HG03571 (cell line): ENCODE data around the gene MSI2.

Experiments used
- ATAC-seq: cut with Tn5 transposase; IDR thresholded peaks from one replicate; pipeline ENCODE4 v1.9.1; 2021; ENCODE audit not compliant: unreplicated experiment

The MSI2 gene

DNA sequence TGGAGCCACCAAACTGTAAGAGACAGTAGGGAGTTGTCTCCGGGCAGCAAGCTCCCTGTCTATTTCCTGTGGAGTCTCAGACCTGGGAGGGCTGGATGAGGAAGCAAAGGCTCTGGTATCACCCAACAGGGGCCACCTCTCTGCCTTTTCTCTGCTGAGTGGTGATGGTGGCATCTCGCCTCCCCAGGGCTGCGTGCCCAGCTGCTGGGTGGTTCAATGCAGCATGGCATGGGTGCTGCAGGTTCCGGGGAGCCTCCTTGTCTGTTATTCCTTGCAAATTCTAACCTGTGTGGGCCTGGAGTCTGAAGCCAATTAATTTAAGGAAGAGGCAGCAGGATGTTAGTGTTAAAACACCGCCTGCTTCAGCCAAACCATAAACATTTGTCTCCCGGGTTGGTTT, 410.6 kb downstream of the MSI2 start:
- ATAC-seq, result no peak

DNA sequence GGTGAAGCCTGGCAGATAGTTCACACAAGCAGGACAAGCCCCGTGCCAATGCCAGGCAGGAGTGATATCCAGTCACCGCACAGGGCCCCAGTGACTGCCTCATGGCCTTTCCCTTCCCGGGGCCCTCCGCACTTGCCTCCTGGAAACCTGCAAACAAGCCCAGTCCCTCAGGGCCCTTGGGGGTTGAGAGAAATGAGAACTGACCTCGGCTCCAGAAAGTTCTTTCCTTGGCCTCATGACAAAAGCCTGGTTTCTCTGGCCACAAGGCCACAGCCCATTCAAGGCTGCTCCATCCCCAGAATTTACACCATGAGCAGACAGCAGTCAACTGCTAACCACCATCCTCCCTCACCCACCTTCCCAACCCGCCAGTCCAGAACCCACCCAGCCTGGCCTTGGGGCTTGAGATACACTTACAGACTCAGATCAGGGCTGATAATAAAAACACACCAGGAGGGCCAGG, 411.2 kb downstream of the MSI2 start:
- ATAC-seq, result no peak

- ATAC-seq, result no peak
Measured at GRCh38 chr17:57668332-57668731, 412.0 kb downstream of the MSI2 start.

GRCh38 chr17:57669671-57670529, 413.6 kb downstream of the MSI2 start:
- no peak for ATAC-seq

GRCh38 chr17:57670769-57671569, 414.6 kb downstream of the MSI2 start:
- no peak for ATAC-seq

DNA sequence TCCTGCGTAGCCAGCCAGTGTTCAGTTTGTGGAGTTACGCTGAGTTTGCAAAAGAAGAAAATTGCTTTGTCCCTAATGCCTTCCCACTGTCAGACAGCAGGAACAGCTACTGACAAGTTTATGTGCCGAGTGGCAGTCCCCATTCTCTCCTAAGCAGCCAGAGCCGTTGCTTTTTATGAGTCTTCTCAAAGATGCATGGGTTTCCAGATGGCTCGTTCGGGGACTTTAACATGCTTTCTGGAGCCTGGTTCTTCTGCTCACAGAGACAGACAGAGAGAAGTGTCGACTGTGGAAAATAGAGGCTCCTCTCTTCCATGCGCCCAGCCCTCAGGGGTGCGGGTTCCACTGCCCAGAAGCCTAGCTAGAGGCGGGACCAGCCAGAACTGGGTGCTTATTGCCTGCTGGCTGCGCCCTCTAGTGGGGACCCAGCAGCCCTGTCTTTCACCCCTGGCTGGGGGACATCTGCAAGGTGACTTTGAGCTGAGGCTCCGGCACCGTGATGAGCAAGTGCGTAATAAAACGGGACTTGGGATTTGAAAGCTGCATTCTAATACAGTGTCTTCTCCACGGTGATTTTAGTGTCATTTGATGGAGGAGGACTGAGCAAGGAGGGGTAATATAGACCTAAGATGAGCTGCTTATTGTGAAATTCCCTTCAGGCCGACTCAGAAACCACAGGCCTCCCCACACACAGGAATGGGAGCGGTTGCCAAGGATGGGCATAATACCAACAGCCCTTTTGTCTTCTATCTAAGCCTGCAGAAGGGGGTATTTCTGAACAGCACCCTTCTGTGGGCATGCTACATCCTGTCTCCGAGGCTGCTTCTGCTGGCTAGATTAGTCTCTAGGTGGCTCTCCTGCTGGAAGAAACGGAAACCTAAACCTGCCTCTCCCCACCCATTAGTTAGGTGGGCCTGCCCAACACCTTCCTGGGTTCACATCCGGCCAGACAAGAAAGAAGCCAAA, 415.6 kb downstream of the MSI2 start:
- no peak for ATAC-seq

GRCh38 chr17:57672971-57673370, 416.6 kb downstream of the MSI2 start:
- no peak for ATAC-seq

- no peak for ATAC-seq
Measured at GRCh38 chr17:57674894-57675293, 418.6 kb downstream of the MSI2 start.

GRCh38 chr17:57675427-57676387, 419.4 kb downstream of the MSI2 start:
- ATAC-seq, result no peak

DNA sequence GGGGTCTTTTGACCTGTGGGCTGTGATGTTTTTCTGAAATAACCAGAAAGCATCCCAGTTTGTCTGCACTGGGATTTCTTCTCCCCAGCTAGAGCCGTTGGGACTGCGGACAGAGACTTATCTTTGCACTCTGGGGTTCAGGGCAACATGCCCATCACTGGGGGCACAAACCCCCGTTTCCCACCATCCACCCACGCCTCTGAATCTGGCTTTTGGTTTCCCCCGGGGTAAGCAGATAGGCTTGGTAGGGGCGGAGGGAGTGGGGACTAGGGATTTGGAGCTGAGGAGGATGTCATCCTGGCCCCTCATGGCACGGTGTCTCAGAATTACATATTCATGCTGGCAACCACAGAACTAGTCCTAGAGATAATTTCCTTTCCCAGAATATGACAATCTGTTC, 420.2 kb downstream of the MSI2 start:
- ATAC-seq, result no peak

DNA sequence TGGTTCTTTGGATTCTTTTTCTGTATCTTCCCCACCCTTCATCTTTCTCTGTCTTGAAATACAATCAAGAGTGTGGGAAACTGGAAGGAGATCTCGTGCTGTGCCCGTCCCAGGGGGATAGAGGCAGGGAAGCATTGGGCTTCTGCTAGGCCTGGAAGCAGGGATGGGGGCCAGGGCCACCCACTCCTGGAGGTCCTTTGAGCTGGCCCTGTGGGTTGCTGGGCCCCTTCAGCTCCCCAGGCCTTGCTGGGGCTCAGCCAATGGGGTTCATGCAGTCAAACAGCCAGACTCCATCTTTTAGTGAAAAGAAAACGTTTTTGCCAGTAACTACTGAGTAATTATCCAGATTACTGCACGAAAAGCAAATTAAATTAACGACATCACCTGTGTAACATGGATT, 421.0 kb downstream of the MSI2 start:
- no peak for ATAC-seq

GRCh38 chr17:57677858-57678257, 421.5 kb downstream of the MSI2 start:
- ATAC-seq, result no peak

DNA sequence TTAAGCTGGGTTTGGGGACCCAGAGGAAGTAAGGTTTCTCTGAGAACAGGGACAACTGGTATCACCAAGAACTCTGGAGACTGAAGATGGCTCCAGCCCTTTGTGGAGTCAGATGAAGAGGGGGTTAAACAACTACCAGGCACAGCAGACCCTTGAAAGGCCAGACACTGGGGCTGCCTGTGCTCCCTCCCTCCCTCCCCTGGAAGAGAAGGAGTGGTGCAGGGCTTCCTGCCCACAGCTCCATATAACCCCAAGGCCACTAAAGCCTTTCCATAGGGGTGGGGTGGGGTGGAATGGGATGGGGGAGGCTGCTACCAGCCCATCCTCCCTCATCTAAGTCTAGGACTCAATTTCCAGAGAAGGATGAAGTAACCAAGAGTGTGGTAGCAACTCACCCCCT, 422.1 kb downstream of the MSI2 start:
- ATAC-seq, result no peak

DNA sequence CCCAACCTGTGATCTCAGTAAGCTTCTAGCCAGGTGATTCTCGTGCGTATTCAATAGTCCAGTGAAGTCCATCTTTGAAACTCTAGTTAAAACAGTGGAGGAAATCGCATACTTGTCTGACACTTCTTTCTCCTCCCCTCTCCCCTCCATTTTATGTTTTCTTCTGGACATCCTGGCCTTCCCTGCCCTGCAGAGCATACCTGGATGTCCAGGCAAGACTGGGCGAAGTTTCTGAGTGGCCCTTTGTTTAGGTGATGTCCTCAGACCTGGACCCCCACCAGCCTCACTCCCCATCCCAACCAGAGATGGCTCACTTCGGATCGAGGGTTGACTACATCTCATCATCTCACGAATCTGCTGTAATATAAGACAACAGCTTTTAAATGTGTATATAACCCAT, 423.0 kb downstream of the MSI2 start:
- ATAC-seq, result no peak

- ATAC-seq, result no peak
Measured at GRCh38 chr17:57679906-57680695, 423.8 kb downstream of the MSI2 start.

GRCh38 chr17:57682701-57683100, 426.4 kb downstream of the MSI2 start:
- ATAC-seq, result no peak

GRCh38 chr17:57684711-57685498, 428.6 kb downstream of the MSI2 start:
- ATAC-seq, result no peak

DNA sequence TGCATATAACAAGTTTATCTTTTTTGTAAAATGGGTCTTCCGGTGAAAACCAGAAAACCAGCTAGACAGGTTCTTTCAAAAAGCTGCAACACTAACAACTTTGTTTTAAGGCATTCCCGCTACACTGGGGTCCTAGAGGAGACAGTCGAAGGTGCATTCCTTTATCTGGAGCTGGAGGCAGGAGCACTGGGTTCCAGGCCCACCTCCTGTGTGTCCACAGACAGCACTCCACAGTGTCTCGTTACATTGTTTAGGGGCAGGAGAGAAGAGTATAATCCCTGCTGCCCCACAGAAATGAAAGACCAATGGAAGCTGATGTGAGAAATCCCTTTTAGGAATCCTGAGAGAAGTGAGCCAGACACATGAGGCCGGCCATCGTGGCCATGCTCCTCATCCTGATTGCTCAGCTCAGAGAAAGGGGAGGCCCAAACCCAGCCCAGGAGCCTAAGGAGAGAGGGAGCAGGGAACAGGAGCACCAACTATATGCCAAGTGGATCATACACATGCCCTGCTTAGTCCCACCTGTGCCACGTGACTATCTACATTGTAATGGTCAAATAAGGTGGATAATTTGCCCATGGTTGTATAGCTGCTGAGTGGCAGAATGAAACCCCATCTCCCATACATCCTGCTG, 429.3 kb downstream of the MSI2 start:
- no peak for ATAC-seq
